ENCODE measurements around the gene TAOK2.

TAOK2 gene

DNA sequence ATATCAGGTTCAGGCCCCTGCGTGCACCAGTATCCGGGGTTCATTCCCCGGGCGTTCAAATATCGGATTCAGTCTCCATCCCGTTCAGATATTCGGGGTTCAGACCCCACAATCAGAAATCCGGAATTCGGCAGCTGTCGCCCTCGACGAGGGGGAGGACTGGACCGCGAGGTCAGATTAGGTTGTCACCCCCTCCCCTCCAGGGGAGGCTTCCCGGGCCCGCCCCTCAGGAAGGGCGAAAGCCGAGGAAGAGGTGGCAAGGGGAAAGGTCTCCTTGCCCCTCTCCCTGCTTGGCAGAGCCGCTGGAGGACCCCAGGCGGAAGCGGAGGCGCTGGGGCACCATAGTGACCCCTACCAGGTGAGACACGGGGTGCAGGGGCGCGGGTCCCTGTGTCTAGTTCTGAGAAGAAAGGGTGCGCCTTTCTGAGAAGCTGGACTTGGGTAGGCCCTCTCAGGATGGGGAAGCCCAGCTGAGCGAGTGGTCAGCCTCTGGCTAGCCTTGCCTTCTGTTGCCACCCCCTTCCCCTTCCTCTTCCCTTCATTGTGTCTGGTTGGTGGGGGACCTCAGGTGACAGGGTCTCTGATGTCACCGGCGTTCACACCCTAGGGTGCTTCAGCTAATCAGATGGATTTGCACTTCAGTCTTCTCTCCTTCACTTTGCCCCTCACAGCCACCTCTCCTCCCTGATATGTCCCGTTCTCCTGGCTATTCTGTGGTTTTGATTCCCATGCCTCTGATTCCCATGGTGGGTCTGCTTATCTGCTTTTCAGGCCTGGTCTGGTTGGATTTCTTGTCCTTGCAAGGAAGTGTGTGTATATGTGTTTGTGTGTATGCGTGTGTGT is 844 bp downstream of the TAOK2 start (continued):
- TF ChIP-seq, protein P1, sequence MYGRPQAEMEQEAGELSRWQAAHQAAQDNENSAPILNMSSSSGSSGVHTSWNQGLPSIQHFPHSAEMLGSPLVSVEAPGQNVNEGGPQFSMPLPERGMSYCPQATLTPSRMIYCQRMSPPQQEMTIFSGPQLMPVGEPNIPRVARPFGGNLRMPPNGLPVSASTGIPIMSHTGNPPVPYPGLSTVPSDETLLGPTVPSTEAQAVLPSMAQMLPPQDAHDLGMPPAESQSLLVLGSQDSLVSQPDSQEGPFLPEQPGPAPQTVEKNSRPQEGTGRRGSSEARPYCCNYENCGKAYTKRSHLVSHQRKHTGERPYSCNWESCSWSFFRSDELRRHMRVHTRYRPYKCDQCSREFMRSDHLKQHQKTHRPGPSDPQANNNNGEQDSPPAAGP (tag by site-specific recombination; IDR thresholded peaks at IDR 0.05), result 0 out of 2 replicates have a peak, but pooled peaks have one; percentile 62
- no peak for TF ChIP-seq ZNF223 (tag by site-specific recombination; IDR thresholded peaks at IDR 0.05)

DNA sequence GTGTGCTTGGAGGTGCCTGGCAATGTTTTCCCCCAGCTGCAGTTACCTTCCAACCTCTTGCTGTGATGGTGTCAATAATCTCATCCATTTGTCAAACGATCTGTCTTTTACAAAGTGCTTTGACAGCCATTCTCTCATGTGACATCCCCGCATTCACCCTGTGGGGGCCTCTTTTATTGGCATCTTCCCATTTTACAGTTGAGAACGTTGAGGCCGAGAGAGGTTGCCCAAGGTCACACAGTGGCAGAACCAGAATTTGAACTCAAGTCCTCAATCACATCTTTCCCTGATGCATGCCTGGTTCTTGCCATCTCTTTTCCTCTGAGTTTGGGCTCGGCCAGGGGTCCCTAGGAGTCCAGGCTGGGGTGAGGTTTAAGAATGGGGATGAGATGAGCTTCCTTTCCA is 1.5 kb downstream of the TAOK2 start:
- POLR2A ChIA-PET, result interaction anchor here (0.6 to 5.4 kb wide), 11 partner anchors 11 to 160 kb away, joined by 3 to 58 read pairs (median 5); partner anchors contain the start of genes HIRIP3, INO80E, KCTD13 and PAGR1
- H3K27ac ChIP-seq (ENCODE audit: extremely low read depth, low read depth, low read length), result no peak overlapping the region
- no peaks in the 10 kb centered on the region for H3K9me3 ChIP-seq (ENCODE audit: control insufficient read depth, insufficient read depth, low read depth, low read length)
- peak overlapping the region; percentile 72 for H3K4me3 ChIP-seq (ENCODE audit: low read depth, low read length)
- peaks cover 5 to 63% of the 10 kb centered on the region in 2 experiments; a peak in 1 of 3 replicates for H3K36me3 ChIP-seq (ENCODE audit: control insufficient read depth in 2 of 2, insufficient read depth in 1 of 2, low read length in 2 of 2)
- TF ChIP-seq ZNF202 (tag by site-specific recombination; IDR thresholded peaks at IDR 0.05; ENCODE audit: borderline replicate concordance) (no peak), ZNF623 (tag by site-specific recombination; IDR thresholded peaks at IDR 0.05) (peak; percentile 21; the same call in 1 of the 2 replicates), ZBTB48 (tag by site-specific recombination; IDR thresholded peaks at IDR 0.05) (no peak), TRIM28 (IDR thresholded peaks at IDR 0.05; ENCODE audit: borderline replicate concordance, low read length) (peak; percentile 13; the same call in 1 of the 2 replicates), ZNF266 (tag by site-specific recombination; IDR thresholded peaks at IDR 0.05; ENCODE audit: low read depth) (no peak), GLIS1 (tag by site-specific recombination; IDR thresholded peaks at IDR 0.05) (no peak), ZNF610 (tag by site-specific recombination; IDR thresholded peaks at IDR 0.05; ENCODE audit: borderline replicate concordance) (no peak), ZBTB7A (tag by site-specific recombination; IDR thresholded peaks at IDR 0.05; ENCODE audit: low read depth) (0 out of 2 replicates have a peak, but pooled peaks have one; percentile 11), SP7 (tag by site-specific recombination; IDR thresholded peaks at IDR 0.05) (0 out of 2 replicates have a peak, but pooled peaks have one; percentile 8), FEZF1 (tag by site-specific recombination; IDR thresholded peaks at IDR 0.05) (no peak), YY1 (tag by site-specific recombination; IDR thresholded peaks at IDR 0.05) (no peak)
- TF ChIP-seq, protein P2, sequence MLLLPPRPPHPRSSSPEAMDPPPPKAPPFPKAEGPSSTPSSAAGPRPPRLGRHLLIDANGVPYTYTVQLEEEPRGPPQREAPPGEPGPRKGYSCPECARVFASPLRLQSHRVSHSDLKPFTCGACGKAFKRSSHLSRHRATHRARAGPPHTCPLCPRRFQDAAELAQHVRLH (tag by site-specific recombination; IDR thresholded peaks at IDR 0.05), result peak; percentile 70; the same call in 1 of the 2 replicates
- TF ChIP-seq, protein P3, sequence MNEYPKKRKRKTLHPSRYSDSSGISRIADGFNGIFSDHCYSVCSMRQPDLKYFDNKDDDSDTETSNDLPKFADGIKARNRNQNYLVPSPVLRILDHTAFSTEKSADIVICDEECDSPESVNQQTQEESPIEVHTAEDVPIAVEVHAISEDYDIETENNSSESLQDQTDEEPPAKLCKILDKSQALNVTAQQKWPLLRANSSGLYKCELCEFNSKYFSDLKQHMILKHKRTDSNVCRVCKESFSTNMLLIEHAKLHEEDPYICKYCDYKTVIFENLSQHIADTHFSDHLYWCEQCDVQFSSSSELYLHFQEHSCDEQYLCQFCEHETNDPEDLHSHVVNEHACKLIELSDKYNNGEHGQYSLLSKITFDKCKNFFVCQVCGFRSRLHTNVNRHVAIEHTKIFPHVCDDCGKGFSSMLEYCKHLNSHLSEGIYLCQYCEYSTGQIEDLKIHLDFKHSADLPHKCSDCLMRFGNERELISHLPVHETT (tag by site-specific recombination; IDR thresholded peaks at IDR 0.05), result peak; percentile 13; the same call in 1 of the 2 replicates
- TF ChIP-seq, protein P4, sequence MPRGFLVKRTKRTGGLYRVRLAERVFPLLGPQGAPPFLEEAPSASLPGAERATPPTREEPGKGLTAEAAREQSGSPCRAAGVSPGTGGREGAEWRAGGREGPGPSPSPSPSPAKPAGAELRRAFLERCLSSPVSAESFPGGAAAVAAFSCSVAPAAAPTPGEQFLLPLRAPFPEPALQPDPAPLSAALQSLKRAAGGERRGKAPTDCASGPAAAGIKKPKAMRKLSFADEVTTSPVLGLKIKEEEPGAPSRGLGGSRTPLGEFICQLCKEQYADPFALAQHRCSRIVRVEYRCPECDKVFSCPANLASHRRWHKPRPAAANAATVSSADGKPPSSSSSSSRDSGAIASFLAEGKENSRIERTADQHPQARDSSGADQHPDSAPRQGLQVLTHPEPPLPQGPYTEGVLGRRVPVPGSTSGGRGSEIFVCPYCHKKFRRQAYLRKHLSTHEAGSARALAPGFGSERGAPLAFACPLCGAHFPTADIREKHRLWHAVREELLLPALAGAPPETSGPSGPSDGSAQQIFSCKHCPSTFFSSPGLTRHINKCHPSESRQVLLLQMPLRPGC (tag by site-specific recombination; IDR thresholded peaks at IDR 0.05), result no peak
- TF ChIP-seq, protein P5, sequence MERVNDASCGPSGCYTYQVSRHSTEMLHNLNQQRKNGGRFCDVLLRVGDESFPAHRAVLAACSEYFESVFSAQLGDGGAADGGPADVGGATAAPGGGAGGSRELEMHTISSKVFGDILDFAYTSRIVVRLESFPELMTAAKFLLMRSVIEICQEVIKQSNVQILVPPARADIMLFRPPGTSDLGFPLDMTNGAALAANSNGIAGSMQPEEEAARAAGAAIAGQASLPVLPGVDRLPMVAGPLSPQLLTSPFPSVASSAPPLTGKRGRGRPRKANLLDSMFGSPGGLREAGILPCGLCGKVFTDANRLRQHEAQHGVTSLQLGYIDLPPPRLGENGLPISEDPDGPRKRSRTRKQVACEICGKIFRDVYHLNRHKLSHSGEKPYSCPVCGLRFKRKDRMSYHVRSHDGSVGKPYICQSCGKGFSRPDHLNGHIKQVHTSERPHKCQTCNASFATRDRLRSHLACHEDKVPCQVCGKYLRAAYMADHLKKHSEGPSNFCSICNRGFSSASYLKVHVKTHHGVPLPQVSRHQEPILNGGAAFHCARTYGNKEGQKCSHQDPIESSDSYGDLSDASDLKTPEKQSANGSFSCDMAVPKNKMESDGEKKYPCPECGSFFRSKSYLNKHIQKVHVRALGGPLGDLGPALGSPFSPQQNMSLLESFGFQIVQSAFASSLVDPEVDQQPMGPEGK (tag by site-specific recombination; IDR thresholded peaks at IDR 0.05), result 0 out of 2 replicates have a peak, but pooled peaks have one; percentile 2
- TF ChIP-seq, protein P6, sequence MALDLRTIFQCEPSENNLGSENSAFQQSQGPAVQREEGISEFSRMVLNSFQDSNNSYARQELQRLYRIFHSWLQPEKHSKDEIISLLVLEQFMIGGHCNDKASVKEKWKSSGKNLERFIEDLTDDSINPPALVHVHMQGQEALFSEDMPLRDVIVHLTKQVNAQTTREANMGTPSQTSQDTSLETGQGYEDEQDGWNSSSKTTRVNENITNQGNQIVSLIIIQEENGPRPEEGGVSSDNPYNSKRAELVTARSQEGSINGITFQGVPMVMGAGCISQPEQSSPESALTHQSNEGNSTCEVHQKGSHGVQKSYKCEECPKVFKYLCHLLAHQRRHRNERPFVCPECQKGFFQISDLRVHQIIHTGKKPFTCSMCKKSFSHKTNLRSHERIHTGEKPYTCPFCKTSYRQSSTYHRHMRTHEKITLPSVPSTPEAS (tag by site-specific recombination; IDR thresholded peaks at IDR 0.05), result no peak
- TF ChIP-seq, protein P1 (tag by site-specific recombination; IDR thresholded peaks at IDR 0.05), result 0 out of 2 replicates have a peak, but pooled peaks have one; percentile 13
- H3K4me1 ChIP-seq (ENCODE audit: control insufficient read depth, insufficient read depth, low read length), result peaks cover 8% of the 10 kb centered on the region
- CTCF ChIA-PET, result interaction anchor here (0.6 to 2.0 kb wide), 7 partner anchors 10 to 246 kb away, joined by 3 to 5 read pairs (median 4); no protein-coding TSS in a partner anchor

Data from HEK293 (cell line).